HepG2 (cell line): ENCODE measurements around the gene CAB39. TPM values are rescaled to one million over a fixed set of nuclear protein-coding genes. Genes with fewer than 3 reads are reported as not detected.

Experiments used
- EZH2 ChIP-seq: conservative IDR thresholded peaks from 2 replicates; pipeline ENCODE4 v1.6.1; 2012; ENCODE audit warnings: mild to moderate bottlenecking, low read depth, low read length, moderate library complexity
- GFI1 ChIP-seq: sonication (generic); formaldehyde crosslinking; IDR thresholded peaks from 2 replicates; pipeline ENCODE4 v1.5.0; 2020; ENCODE audit warnings: missing genetic modification reagents, mild to moderate bottlenecking, borderline replicate concordance
- IRF9 ChIP-seq: sonication (generic); formaldehyde crosslinking; IDR thresholded peaks from 2 replicates; pipeline ENCODE4 v1.8.0; 2022; ENCODE audit warnings: missing genetic modification reagents, mild to moderate bottlenecking, borderline replicate concordance
- KDM3A ChIP-seq: IDR thresholded peaks from 2 replicates; pipeline ENCODE4 v1.6.1; 2018; ENCODE audit warnings: low read depth, missing compliant biosample characterization
- KLF11 ChIP-seq: IDR thresholded peaks from 2 replicates; pipeline ENCODE4 v1.6.1; 2016; ENCODE audit warnings: missing compliant biosample characterization
- LCORL ChIP-seq, 2 experiments: fragments of 450-650 bp in 1 of 2; sonication (generic) in 1 of 2; formaldehyde crosslinking in 1 of 2; IDR thresholded peaks; 2 replicates each; pipeline versions ENCODE4 v1.5.0 to v1.6.1; 2017 to 2020; ENCODE audit warnings: antibody characterized with exemption in 1 of 2, missing genetic modification reagents in 1 of 2
- MXD4 ChIP-seq: IDR thresholded peaks from 2 replicates; pipeline ENCODE4 v1.6.1; 2016; ENCODE audit warnings: mild to moderate bottlenecking, missing biosample characterization, missing genetic modification reagents
- PTBP1 ChIP-seq: fragments of 200-400 bp; formaldehyde crosslinking; IDR thresholded peaks from 2 replicates; pipeline ENCODE4 v1.6.1; 2018; ENCODE audit warnings: low read length, low read depth; ENCODE audit not compliant: poor library complexity, severe bottlenecking
- RFXAP ChIP-seq: sonication (generic); formaldehyde crosslinking; IDR thresholded peaks from 2 replicates; pipeline ENCODE4 v1.4.0; 2020; ENCODE audit warnings: missing genetic modification reagents, borderline replicate concordance
- SATB2 ChIP-seq: sonication (generic); formaldehyde crosslinking; IDR thresholded peaks from 2 replicates; pipeline ENCODE4 v1.5.0; 2020; ENCODE audit warnings: missing genetic modification reagents
- ZFP82 ChIP-seq: sonication (generic); formaldehyde crosslinking; IDR thresholded peaks from 2 replicates; pipeline ENCODE4 v1.5.1; 2020; ENCODE audit warnings: mild to moderate bottlenecking, missing genetic modification reagents, borderline replicate concordance
- ZNF205 ChIP-seq: IDR thresholded peaks from 2 replicates; pipeline ENCODE4 v1.6.1; 2018; ENCODE audit warnings: missing biosample characterization, missing genetic modification reagents
- ZNF318 ChIP-seq: sonication (generic); formaldehyde crosslinking; IDR thresholded peaks from 2 replicates; pipeline ENCODE4 v1.4.0; 2020; ENCODE audit warnings: mild to moderate bottlenecking, missing genetic modification reagents
- ZNF350 ChIP-seq: sonication (generic); formaldehyde crosslinking; IDR thresholded peaks from 2 replicates; pipeline ENCODE4 v1.4.0; 2020; ENCODE audit warnings: mild to moderate bottlenecking, low read depth, missing genetic modification reagents, borderline replicate concordance
- ZNF556 ChIP-seq: sonication (generic); formaldehyde crosslinking; IDR thresholded peaks from 2 replicates; pipeline ENCODE4 v1.4.0; 2020; ENCODE audit warnings: mild to moderate bottlenecking, missing genetic modification reagents, borderline replicate concordance
- ZNF562 ChIP-seq: sonication (generic); formaldehyde crosslinking; IDR thresholded peaks from 2 replicates; pipeline ENCODE4 v1.8.0; 2022; ENCODE audit warnings: missing genetic modification reagents, borderline replicate concordance
- polyA plus RNA-seq, 8 experiments: library from polyadenylated mRNA; depleted of rRNA in 3 of 8; stranded (reverse) in 7 of 8; unstranded in 1 of 8; fragments of >200 nt; fragmentation: Illumina TruSeq in 4 of 8; extraction: Trizol in 4 of 8; gene quantifications; 2 replicates each; pipeline versions ENCODE4 v1.2.1 to v1.2.3, GENCODE V29; 2011 to 2016; ENCODE audit warnings: low read depth in 4 of 8, missing spikeins in 1 of 8, mixed read lengths in 1 of 8; ENCODE audit not compliant: insufficient read depth in 1 of 8
- total RNA-seq, 5 experiments: library from RNA; depleted of rRNA; stranded (reverse); fragments of >200 nt; fragmentation: Illumina TruSeq; extraction: Trizol; gene quantifications; 2 replicates each; pipeline ENCODE4 v1.2.3, GENCODE V29; 2016; ENCODE audit warnings: low read depth in 1 of 5
- TF ChIP-seq, protein P1 (sequence below): sonication (generic); formaldehyde crosslinking; IDR thresholded peaks from 2 replicates; pipeline ENCODE4 v1.4.0; 2020; ENCODE audit warnings: low read depth, mild to moderate bottlenecking, missing genetic modification reagents

Gene CAB39
- total and polyA plus RNA-seq, 2 of the 13 experiments (the other 11 are each of a cell fraction or from before 2014, with no cell fraction given) = 19.3 to 45.3 TPM

GRCh38 chr2:230847883-230848388, 135.3 kb downstream of the CAB39 start (continued):
- peak; percentile 62 for TF ChIP-seq PTBP1
- 0 out of 2 replicates have a peak, but pooled peaks have one; percentile 58 for TF ChIP-seq RFXAP (CRISPR knock-in tag)
- TF ChIP-seq LCORL (IDR thresholded peaks at IDR 0.05) = no peak
- peak; percentile 43; the same call in 1 of the 2 replicates for TF ChIP-seq LCORL (CRISPR knock-in tag; IDR thresholded peaks at IDR 0.05)
- TF ChIP-seq GFI1 (CRISPR knock-in tag) = peak; percentile 66; the same call in 1 of the 2 replicates
- TF ChIP-seq ZNF350 (CRISPR knock-in tag) = peak; percentile 64; the same call in 1 of the 2 replicates
- TF ChIP-seq ZNF318 = no peak
- 0 out of 2 replicates have a peak, but pooled peaks have one; percentile 74 for TF ChIP-seq SATB2 (CRISPR knock-in tag)
- TF ChIP-seq, protein P1, sequence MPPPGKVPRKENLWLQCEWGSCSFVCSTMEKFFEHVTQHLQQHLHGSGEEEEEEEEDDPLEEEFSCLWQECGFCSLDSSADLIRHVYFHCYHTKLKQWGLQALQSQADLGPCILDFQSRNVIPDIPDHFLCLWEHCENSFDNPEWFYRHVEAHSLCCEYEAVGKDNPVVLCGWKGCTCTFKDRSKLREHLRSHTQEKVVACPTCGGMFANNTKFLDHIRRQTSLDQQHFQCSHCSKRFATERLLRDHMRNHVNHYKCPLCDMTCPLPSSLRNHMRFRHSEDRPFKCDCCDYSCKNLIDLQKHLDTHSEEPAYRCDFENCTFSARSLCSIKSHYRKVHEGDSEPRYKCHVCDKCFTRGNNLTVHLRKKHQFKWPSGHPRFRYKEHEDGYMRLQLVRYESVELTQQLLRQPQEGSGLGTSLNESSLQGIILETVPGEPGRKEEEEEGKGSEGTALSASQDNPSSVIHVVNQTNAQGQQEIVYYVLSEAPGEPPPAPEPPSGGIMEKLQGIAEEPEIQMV (CRISPR knock-in tag) = peak; percentile 93
- TF ChIP-seq ZNF556 (CRISPR knock-in tag) = peak; percentile 59; the same call in 1 of the 2 replicates
- peak; percentile 55; the same call in 1 of the 2 replicates for TF ChIP-seq ZFP82
- no peak for TF ChIP-seq ZNF562 (CRISPR knock-in tag)
- peak; percentile 20; the same call in 1 of the 2 replicates for TF ChIP-seq ZNF205 (CRISPR knock-in tag)
- TF ChIP-seq KLF11 (CRISPR knock-in tag) = peak; percentile 60; the same call in 1 of the 2 replicates
- TF ChIP-seq EZH2 = no peak
- TF ChIP-seq MXD4 (CRISPR knock-in tag) = peak; percentile 62; the same call in 1 of the 2 replicates
- TF ChIP-seq IRF9 = no peak; the same call in 1 of the 2 replicates
- no peak for TF ChIP-seq KDM3A
